GM18909 (cell line): ENCODE results near the gene PLD6.

Experiments
- ATAC-seq: cut with Tn5 transposase; IDR thresholded peaks from one replicate; pipeline ENCODE4 v1.9.1; 2021; ENCODE audit warnings: mild to moderate bottlenecking; ENCODE audit not compliant: unreplicated experiment, poor library complexity

The PLD6 gene

GRCh38 chr17:17227608-17228520, 21.7 kb upstream of the PLD6 start:
- ATAC-seq: no peak

GRCh38 chr17:17226451-17227265, 20.5 kb upstream of the PLD6 start:
- ATAC-seq: no peak

DNA sequence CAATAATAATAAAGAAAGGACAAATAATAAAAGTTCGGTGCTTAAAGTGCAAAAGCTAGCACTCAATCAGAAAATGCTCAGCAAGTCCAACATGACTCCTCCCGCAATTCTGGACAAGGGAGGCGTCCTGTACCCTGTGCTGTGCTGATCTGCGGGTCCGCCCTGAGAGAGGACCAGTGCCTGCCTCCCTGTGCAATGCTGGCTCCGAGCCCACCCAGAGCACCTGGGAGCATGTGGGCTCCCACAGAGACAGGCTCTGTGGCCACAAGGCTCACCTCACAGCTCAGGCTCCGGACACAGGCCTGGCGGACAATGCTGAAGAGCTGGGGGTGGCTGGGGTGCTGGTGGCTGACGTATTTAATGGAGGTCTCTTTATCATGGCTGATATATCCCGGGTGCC, 19.8 kb upstream of the PLD6 start:
- ATAC-seq: no peak

GRCh38 chr17:17224137-17224536, 18.0 kb upstream of the PLD6 start:
- ATAC-seq: no peak

DNA sequence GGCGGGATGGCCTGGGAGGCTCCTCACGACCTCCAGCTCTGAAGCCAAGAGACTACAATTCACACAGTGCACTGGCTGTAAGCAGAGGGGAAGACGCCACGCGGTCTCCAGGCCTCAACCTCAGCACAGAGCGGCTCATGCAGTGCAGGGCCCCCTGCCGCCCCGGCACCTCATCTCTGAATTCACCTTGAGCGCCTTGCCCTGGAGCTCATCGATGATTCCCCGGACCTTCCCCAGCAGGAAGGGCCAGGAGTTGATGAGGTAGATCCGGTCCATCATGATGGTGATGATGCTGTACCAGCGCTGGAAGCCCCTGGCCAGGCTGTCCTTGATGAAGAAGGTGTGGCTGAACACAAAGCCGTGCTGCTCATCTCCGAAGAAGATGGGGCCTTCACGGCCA, 17.6 kb upstream of the PLD6 start:
- ATAC-seq: no peak

GRCh38 chr17:17221329-17221728, 15.2 kb upstream of the PLD6 start:
- no peak for ATAC-seq

DNA sequence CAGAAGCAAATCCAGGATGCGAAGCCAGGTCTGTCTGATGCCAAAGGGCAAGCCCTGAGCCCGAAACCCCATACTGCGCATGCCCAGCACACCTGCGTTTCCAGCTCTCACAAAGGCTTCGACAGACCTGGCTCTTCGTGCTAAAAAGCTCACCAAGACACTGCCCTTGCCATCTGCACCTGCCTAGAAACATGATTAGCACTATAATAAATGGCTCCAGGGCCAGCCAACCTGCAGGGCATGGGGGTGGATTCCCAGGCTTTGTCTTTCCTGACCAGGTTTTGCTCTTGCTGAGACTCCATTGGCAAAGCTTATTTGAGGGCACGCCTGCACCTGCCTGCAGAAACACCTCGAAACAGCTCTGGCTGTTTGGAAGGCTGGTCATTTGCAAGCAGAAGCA, 14.4 kb upstream of the PLD6 start:
- ATAC-seq: no peak

DNA sequence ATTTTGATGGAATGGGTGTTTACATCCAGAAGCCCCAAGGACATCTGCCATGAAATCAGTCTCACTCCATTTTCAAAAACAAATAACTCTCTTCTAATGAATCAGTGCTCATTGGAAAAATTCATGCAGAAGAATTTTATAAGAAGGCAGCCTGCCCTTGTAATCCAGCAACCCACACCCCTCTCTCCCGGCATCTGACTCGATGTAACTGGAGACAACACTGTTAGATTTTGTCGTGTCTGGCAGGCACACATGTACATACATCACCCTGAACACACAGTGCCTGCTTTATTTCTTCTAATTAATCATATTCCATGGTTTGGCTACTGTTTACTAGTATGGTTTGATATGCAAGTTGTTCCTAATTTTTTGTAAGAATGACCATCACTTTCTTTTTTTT, 11.9 kb upstream of the PLD6 start:
- no peak for ATAC-seq

- ATAC-seq: no peak
Measured at GRCh38 chr17:17216776-17217175, 10.6 kb upstream of the PLD6 start.

DNA sequence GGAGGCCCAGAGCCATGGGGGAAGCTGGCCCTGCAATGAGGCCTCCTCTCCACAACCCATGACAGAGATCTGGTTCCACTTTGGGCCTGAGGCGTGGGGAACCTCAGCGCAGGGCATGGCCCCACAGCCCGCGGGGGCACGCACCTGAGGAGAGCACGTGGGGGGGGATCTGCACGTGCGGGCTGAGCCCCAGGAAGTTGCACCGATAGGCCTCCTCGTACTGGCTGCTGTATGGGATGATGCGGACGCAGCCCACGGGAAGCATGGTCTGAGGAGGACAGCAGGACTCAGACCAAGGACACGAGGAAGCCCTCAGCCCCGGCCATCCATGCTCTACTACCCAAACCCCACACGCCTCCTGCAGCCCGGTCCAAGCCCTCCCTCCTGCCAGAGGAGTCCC, 10.1 kb upstream of the PLD6 start:
- no peak for ATAC-seq

DNA sequence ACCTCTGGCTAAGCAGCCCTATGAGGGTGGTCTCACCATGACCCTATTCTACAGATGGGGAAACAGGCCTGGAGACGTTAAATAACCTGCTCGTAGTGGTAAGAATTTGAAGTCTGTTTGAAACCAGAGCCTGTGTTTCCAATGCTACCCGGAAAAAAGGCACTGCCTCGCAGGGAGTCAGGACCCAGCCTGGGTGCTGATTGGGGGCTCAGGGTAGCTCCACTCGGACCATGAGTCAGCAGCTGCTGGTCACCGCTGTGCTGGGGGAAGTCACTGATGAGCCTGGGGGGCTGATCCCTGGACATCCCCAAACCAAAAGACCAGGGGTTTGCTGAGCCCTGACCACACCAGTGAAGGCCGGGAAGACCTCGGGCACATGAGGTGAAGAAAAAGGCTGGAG, 9.4 kb upstream of the PLD6 start:
- no peak for ATAC-seq

- ATAC-seq: no peak
Measured at GRCh38 chr17:17214646-17215436, 8.7 kb upstream of the PLD6 start.

GRCh38 chr17:17213775-17214174, 7.6 kb upstream of the PLD6 start:
- no peak for ATAC-seq

DNA sequence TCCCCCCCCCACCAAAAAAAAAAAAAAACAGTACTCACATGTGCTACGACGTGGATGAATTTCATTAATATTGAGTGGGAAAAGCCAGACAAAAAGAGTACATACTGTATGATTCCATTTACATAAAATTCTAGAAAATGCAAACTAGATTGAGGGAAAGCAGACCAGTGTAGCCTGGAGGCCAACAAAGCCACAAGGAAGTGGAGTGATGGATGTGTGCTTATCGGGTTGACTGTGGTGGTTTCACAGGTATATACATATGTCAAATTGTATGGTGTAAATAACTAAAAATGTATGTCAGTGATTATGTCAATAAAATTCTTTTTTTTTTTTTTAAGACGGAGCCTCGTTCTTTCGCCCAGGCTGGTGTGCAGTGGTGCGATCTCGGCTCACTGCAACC, 1.9 kb upstream of the PLD6 start:
- ATAC-seq: no peak

- no peak for ATAC-seq
Measured at GRCh38 chr17:17206913-17207335, 791 bp upstream of the PLD6 start.

DNA sequence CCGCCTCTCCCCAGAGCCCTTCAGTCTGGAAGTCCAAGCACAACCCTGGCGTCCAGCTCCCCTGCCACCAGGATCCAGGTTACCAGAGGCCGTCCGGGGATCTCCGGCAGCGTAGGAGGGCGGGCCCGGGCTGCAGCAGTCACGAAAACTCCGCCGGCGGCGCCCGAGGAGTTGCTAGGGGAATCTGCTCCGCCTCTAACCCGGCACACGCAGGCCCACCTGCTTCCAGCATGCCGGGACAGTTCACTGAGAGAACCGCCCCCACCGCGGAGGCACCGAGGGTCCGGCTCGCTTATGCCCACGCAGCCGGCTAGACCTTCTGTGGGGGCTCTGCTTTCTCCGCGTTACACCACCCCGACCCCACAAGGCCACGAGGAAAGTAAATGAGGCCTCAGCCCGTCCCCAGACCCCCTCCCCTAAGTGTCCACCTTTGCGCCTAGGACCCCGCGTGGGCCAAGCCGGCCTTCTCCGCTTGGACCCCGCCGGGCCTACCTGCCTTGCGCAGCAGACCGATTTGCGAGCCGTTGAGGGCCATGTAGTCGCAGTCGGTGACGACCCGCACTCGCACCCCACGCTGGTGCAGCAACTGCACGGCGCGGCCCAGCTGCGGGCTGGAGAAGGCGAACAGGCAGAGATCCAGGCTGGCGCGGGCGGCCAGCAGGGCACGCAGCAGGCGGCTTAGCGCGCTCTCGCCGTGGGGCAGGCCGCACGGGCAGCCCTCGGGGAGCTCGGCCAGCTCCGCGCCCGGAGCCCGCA, 587 bp downstream of the PLD6 start:
- peak; percentile 47 for ATAC-seq

DNA sequence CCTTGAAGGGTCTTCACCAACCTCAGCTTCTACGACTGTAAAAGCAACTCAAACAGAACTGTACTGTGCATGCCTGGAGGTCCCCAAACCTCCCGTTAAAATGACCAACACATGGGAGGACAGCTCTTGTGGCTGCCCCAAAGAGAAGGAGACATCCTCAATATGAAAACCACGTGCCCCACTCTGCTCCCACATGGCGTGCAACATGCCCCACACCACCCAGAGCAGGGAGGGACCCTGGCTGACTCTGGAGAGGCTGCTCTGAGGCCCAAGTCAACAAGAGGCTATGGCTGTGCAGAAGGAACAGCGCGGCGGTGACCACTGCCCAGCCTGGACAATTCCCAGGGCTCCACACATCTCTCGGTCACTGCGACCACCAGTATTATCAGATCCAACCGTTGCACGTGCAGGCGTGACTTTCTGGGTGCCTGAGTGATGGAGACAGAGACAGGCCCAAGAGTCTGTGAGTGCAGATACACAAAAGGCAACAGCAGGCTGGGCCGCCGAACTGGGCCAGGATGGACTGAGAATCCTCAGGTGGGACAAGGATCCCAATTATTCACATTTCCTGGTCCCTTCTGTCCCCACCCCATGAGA, 1.4 kb downstream of the PLD6 start:
- no peak for ATAC-seq

DNA sequence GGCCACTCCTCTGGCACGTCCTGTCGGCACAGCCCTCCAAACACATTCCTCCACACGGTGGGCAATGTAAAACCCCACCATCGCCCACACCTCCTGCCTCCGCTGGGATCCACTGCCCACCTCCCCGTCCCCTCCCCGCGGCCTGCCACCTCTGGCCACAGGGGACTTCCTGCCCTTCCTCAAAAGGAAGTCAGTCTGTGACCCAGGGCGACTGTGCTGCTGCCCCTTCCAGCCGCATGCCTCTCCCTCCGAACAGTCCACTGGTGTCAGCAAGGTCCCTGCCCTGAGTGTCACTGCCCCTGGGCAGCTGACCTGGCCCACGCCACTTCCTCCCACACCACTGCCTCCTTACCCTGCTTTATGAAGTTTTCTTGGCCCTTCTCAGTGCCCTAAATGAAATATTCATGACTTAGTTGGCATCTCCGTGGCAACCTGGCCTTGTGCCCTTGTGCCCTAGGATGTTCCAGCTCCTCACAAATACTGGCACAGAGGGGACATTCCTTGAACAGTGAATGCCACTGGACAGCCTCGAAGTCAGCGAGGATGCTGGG, 2.0 kb downstream of the PLD6 start:
- no peak for ATAC-seq

DNA sequence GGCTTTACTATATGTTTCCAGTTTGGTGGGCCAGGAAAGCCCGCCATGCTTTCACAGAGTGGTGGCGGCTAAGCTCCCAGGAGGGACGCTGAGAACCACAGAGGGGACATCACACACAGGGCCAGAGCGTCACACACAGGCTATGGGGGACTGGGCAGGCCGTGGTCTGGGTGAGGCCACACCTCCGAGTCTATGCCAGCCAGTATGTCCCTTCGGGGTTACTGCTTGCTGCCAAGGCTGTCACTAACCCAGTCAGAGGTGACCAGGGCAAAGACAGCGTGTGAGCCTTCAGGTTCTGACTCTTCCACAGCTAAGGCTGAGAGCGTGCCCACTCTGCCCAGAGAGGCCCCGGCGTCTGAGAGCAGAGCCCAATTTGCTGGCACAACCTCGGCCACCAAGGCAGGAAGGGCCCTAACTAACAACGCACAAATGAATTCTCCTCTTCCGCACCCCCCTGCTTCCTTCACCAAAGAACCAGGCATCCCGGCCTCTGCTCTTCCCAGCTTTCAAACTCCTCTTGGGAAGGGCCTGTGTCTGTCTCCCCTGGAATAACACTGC, 2.9 kb downstream of the PLD6 start:
- ATAC-seq: no peak
